ENCODE results near the gene C4A. TPM values are rescaled to one million over a fixed set of nuclear protein-coding genes. Genes with fewer than 3 reads are reported as not detected.
A peak's percentile ranks its signal among the peaks of the same experiment; 100 is the strongest.
"Not testable (repeated sequence)": the region's sequence is repeated elsewhere in the genome, so short reads cannot be mapped to it uniquely, and the experiment has no call there.

The C4A gene
- polyA plus RNA-seq = not detected

DNA sequence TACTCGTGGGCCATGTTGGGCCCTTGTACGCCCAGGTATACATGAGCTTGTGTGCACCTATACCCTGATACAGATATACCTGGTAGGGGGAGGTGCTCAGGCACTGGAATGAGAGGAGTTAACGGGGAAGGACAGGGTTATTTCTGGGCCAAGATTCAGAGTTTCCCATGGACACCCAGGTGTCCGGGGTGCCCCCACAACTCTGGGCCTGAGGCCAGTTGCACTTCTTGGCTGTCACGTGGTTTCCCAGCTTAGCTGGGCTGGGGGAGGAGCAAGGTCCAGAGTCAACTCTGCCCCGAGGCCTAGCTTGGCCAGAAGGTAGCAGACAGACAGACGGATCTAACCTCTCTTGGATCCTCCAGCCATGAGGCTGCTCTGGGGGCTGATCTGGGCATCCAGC is at the start of gene C4A:
Gene C4A, plus strand, starts transcription at position 314 of the 400 bp plus-strand sequence. Its CDS starts 51 bp downstream, at position 365.
- peaks cover 0 to 11% (median 6%) of the 10 kb centered on the region in 3 donors for H3K36me3 Mint-ChIP-seq
- not testable (repeated sequence) for H3K4me3 Mint-ChIP-seq; H3K27me3 Mint-ChIP-seq (ENCODE audit: low read depth in 3 of 3); H3K27ac Mint-ChIP-seq; H3K4me1 Mint-ChIP-seq; H3K9me3 Mint-ChIP-seq; DNase-seq

GRCh38 chr6:31932137-31932536 is 49.7 kb upstream of the C4A start:
- H3K27me3 Mint-ChIP-seq (ENCODE audit: low read depth in 3 of 3); H3K27ac Mint-ChIP-seq; H3K4me3 Mint-ChIP-seq; H3K4me1 Mint-ChIP-seq; H3K9me3 Mint-ChIP-seq; DNase-seq; H3K36me3 Mint-ChIP-seq: not testable (repeated sequence)

DNA sequence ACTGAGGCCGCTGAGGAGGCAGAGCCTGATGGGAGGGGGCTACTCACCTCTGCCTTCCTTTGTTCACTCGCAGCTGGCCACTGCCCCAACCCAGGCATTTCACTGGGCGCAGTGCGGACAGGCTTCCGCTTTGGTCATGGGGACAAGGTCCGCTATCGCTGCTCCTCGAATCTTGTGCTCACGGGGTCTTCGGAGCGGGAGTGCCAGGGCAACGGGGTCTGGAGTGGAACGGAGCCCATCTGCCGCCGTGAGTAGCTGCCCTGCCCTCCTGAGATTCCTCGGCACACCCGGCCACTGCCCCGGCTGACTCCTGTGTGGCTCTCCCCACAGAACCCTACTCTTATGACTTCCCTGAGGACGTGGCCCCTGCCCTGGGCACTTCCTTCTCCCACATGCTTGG is 48.3 kb upstream of the C4A start:
- Mint-ChIP-seq H3K9me3 (no peaks in the 10 kb centered on the region), H3K27ac (no peak overlapping the region), H3K4me3 (no peak overlapping the region), H3K36me3 (no peaks in the 10 kb centered on the region), H3K27me3 (ENCODE audit: low read depth in 3 of 3) (peaks cover 2% of the 10 kb centered on the region in 3 donors), H3K4me1 (no peaks in the 10 kb centered on the region)
- DNase-seq = no peak

GRCh38 chr6:31935021-31935420 is 46.8 kb upstream of the C4A start:
- H3K36me3 Mint-ChIP-seq = no peaks in the 10 kb centered on the region
- H3K4me3 Mint-ChIP-seq = no peak overlapping the region
- H3K9me3 Mint-ChIP-seq = no peaks in the 10 kb centered on the region
- no peak for DNase-seq
- no peaks in the 10 kb centered on the region for H3K4me1 Mint-ChIP-seq
- H3K27me3 Mint-ChIP-seq (ENCODE audit: low read depth in 3 of 3) = peaks cover 0 to 2% (median 2%) of the 10 kb centered on the region in 3 donors
- no peak overlapping the region for H3K27ac Mint-ChIP-seq

- no peaks in the 10 kb centered on the region for H3K9me3 Mint-ChIP-seq
- DNase-seq = no peak
- H3K36me3 Mint-ChIP-seq = no peaks in the 10 kb centered on the region
- no peaks in the 10 kb centered on the region for H3K4me1 Mint-ChIP-seq
- H3K27ac Mint-ChIP-seq = no peak overlapping the region
- H3K4me3 Mint-ChIP-seq = no peak overlapping the region
- peaks cover 2 to 4% (median 2%) of the 10 kb centered on the region in 3 donors for H3K27me3 Mint-ChIP-seq (ENCODE audit: low read depth in 3 of 3)
These were observed 46.0 kb upstream of the C4A start for GRCh38 chr6:31935823-31936222.

DNA sequence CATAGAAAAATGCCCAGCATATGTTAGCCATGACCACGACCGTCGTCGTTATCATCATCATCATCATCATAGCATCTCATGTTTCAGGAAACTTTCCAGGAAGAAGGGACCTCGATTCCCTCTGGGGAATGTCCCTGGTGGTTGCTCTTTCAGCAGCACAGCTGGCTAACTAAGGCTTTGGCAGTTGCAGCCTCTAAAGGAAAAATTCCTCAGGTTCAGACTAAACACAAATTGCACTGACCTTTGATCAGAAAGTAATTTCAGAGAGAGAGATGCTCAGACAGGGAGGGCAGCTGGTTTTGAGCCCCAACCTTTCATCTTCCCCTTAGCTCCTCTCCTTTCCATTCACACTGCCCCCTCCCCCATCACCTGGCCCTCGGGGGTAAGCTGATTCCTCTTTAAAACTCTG is 41.6 kb upstream of the C4A start:
- peaks cover 0 to 3% (median 0%) of the 10 kb centered on the region in 3 donors for H3K36me3 Mint-ChIP-seq
- peaks cover under 1 to 5% (median 4%) of the 10 kb centered on the region in 3 donors for H3K27me3 Mint-ChIP-seq (ENCODE audit: low read depth in 3 of 3)
- no peak overlapping the region for H3K27ac Mint-ChIP-seq
- no peak for DNase-seq
- H3K4me3 Mint-ChIP-seq = no peak overlapping the region
- no peaks in the 10 kb centered on the region for H3K9me3 Mint-ChIP-seq
- no peaks in the 10 kb centered on the region for H3K4me1 Mint-ChIP-seq

DNA sequence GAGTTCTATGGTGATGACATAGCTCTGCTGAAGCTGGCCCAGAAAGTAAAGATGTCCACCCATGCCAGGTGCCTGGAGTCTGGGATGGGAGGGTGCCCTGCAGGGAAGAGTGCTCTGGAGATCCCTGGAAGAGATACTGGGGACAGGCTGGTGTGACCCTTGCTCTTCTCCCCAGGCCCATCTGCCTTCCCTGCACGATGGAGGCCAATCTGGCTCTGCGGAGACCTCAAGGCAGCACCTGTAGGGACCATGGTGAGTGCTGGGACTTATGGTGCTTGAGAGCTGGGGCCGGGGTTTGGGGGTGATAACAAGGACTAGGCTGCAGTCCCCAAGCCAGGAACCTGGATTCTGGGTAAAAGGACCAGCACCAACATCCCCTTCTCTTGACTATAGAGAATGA is 38.1 kb upstream of the C4A start:
- Mint-ChIP-seq H3K36me3 (peaks cover 0 to 3% (median 0%) of the 10 kb centered on the region in 3 donors), H3K27me3 (ENCODE audit: low read depth in 3 of 3) (peaks cover 2 to 17% (median 9%) of the 10 kb centered on the region in 3 donors), H3K4me3 (no peak overlapping the region), H3K27ac (no peak overlapping the region), H3K9me3 (no peaks in the 10 kb centered on the region), H3K4me1 (no peaks in the 10 kb centered on the region)
- no peak for DNase-seq

DNA sequence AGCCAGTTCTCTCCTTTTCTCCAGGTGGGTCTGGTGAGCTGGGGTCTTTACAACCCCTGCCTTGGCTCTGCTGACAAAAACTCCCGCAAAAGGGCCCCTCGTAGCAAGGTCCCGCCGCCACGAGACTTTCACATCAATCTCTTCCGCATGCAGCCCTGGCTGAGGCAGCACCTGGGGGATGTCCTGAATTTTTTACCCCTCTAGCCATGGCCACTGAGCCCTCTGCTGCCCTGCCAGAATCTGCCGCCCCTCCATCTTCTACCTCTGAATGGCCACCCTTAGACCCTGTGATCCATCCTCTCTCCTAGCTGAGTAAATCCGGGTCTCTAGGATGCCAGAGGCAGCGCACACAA is 36.7 kb upstream of the C4A start:
- Mint-ChIP-seq H3K4me1 (no peaks in the 10 kb centered on the region), H3K27me3 (ENCODE audit: low read depth in 3 of 3) (peaks cover 2 to 17% (median 9%) of the 10 kb centered on the region in 3 donors), H3K4me3 (no peak overlapping the region), H3K36me3 (peaks cover 0 to 3% (median 0%) of the 10 kb centered on the region in 3 donors), H3K27ac (no peak overlapping the region), H3K9me3 (no peaks in the 10 kb centered on the region)
- DNase-seq = no peak

DNA sequence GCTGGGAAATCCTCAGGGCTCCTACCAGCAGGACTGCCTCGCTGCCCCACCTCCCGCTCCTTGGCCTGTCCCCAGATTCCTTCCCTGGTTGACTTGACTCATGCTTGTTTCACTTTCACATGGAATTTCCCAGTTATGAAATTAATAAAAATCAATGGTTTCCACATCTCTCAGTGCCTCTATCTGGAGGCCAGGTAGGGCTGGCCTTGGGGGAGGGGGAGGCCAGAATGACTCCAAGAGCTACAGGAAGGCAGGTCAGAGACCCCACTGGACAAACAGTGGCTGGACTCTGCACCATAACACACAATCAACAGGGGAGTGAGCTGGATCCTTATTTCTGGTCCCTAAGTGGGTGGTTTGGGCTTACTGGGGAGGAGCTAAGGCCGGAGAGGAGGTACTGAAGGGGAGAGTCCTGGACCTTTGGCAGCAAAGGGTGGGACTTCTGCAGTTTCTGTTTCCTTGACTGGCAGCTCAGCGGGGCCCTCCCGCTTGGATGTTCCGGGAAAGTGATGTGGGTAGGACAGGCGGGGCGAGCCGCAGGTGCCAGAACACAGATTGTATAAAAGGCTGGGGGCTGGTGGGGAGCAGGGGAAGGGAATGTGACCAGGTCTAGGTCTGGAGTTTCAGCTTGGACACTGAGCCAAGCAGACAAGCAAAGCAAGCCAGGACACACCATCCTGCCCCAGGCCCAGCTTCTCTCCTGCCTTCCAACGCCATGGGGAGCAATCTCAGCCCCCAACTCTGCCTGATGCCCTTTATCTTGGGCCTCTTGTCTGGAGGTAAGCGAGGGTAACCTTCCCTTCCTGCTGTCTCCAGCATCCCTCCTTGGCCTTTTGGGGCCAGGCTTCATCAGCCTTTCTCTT is 36.1 kb upstream of the C4A start, which contains the start of gene CFB:
Gene CFB, plus strand, starts transcription at position 589 of the 863 bp plus-strand sequence. Its CDS starts 127 bp downstream, at position 716.
- H3K9me3 Mint-ChIP-seq = no peaks in the 10 kb centered on the region
- no peak within 1 kb of the TSS for H3K27ac Mint-ChIP-seq
- H3K4me1 Mint-ChIP-seq = no peaks in the 10 kb centered on the region
- peaks cover 0 to 3% (median 0%) of the 10 kb centered on the region in 3 donors for H3K36me3 Mint-ChIP-seq
- no peak within 1 kb of the TSS for H3K4me3 Mint-ChIP-seq
- DNase-seq = no peak
- peaks cover 2 to 17% (median 9%) of the 10 kb centered on the region in 3 donors for H3K27me3 Mint-ChIP-seq (ENCODE audit: low read depth in 3 of 3)

DNA sequence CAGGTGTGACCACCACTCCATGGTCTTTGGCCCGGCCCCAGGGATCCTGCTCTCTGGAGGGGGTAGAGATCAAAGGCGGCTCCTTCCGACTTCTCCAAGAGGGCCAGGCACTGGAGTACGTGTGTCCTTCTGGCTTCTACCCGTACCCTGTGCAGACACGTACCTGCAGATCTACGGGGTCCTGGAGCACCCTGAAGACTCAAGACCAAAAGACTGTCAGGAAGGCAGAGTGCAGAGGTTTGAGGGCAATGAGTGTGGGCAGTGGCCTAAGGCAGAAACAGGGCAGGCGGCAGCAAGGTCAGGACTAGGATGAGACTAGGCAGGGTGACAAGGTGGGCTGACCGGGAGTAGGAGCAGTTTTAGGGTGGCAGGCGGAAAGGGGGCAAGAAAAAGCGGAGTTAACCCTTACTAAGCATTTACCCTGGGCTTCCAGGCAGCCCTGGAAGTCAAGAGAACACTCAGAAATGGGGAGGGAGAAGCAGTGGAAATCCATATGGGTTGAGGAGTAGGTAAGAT is 35.4 kb upstream of the C4A start:
- no peak overlapping the region for H3K27ac Mint-ChIP-seq
- H3K27me3 Mint-ChIP-seq (ENCODE audit: low read depth in 3 of 3) = peaks cover 2 to 17% (median 8%) of the 10 kb centered on the region in 3 donors
- H3K4me3 Mint-ChIP-seq = no peak overlapping the region
- H3K36me3 Mint-ChIP-seq = peaks cover 0 to 3% (median 0%) of the 10 kb centered on the region in 3 donors
- H3K9me3 Mint-ChIP-seq = no peaks in the 10 kb centered on the region
- DNase-seq = no peak
- no peaks in the 10 kb centered on the region for H3K4me1 Mint-ChIP-seq

- Mint-ChIP-seq H3K9me3 (no peaks in the 10 kb centered on the region), H3K4me3 (no peak overlapping the region)
These were observed 34.7 kb upstream of the C4A start for GRCh38 chr6:31947070-31947675.

GRCh38 chr6:31947864-31948263 is 34.0 kb upstream of the C4A start:
- DNase-seq = no peak
- Mint-ChIP-seq H3K27ac (peak overlapping the region in 1 of 6 donors; percentile 25), H3K4me1 (no peaks in the 10 kb centered on the region), H3K36me3 (peaks cover 0 to 3% (median 0%) of the 10 kb centered on the region in 3 donors), H3K27me3 (ENCODE audit: low read depth in 3 of 3) (peaks cover 2 to 15% (median 8%) of the 10 kb centered on the region in 3 donors), H3K9me3 (no peaks in the 10 kb centered on the region), H3K4me3 (no peak overlapping the region)

More at GRCh38 chr6:31947070-31947675, 34.7 kb upstream of the C4A start:
- no peak for DNase-seq
- Mint-ChIP-seq H3K27ac (no peak overlapping the region), H3K4me1 (no peaks in the 10 kb centered on the region), H3K36me3 (peaks cover 0 to 3% (median 0%) of the 10 kb centered on the region in 3 donors), H3K27me3 (ENCODE audit: low read depth in 3 of 3) (peaks cover 2 to 17% (median 8%) of the 10 kb centered on the region in 3 donors)

DNA sequence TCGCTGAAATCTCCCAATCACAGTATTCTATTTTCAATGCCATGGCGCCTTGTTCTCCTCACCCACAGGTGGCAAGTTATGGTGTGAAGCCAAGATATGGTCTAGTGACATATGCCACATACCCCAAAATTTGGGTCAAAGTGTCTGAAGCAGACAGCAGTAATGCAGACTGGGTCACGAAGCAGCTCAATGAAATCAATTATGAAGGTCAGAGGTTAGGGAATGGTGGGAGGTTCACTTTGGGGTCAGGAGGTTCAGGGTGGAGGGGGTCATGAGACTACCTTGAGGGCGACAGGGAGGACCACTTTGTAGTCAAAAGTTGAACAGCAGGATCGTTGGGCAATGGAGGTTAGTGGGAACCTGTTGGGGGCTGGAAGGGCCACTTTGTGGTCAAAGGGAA is 33.6 kb upstream of the C4A start:
- H3K9me3 Mint-ChIP-seq = no peaks in the 10 kb centered on the region
- H3K27me3 Mint-ChIP-seq (ENCODE audit: low read depth in 3 of 3) = peaks cover 2 to 15% (median 10%) of the 10 kb centered on the region in 3 donors
- H3K4me3 Mint-ChIP-seq = no peak overlapping the region
- peaks cover 0 to 4% of the 10 kb centered on the region in 2 donors for H3K4me1 Mint-ChIP-seq
- H3K36me3 Mint-ChIP-seq = peaks cover 3 to 7% (median 4%) of the 10 kb centered on the region in 3 donors
- peak overlapping the region in 1 of 6 donors; percentile 25 for H3K27ac Mint-ChIP-seq
- DNase-seq = no peak
